ENCODE results near the gene OR51A2.
"Not testable (repeated sequence)": the region's sequence is repeated elsewhere in the genome, so short reads cannot be mapped to it uniquely, and the experiment has no call there.

OR51A2 gene, protein sequence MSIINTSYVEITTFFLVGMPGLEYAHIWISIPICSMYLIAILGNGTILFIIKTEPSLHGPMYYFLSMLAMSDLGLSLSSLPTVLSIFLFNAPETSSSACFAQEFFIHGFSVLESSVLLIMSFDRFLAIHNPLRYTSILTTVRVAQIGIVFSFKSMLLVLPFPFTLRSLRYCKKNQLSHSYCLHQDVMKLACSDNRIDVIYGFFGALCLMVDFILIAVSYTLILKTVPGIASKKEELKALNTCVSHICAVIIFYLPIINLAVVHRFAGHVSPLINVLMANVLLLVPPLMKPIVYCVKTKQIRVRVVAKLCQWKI

GRCh38 chr11:4955613-4956012 lies at the start of gene OR51A2:
TSS of gene OR51A2 (minus strand) at chr11:4955713. CDS start at chr11:4955713, 0 bp downstream.
- H3K27me3 Mint-ChIP-seq (ENCODE audit: low read depth, poor library complexity); H3K4me1 Mint-ChIP-seq; DNase-seq; H3K27ac Mint-ChIP-seq; H3K9me3 Mint-ChIP-seq; H3K36me3 Mint-ChIP-seq (ENCODE audit: low read depth); H3K4me3 Mint-ChIP-seq: not testable (repeated sequence)

DNA sequence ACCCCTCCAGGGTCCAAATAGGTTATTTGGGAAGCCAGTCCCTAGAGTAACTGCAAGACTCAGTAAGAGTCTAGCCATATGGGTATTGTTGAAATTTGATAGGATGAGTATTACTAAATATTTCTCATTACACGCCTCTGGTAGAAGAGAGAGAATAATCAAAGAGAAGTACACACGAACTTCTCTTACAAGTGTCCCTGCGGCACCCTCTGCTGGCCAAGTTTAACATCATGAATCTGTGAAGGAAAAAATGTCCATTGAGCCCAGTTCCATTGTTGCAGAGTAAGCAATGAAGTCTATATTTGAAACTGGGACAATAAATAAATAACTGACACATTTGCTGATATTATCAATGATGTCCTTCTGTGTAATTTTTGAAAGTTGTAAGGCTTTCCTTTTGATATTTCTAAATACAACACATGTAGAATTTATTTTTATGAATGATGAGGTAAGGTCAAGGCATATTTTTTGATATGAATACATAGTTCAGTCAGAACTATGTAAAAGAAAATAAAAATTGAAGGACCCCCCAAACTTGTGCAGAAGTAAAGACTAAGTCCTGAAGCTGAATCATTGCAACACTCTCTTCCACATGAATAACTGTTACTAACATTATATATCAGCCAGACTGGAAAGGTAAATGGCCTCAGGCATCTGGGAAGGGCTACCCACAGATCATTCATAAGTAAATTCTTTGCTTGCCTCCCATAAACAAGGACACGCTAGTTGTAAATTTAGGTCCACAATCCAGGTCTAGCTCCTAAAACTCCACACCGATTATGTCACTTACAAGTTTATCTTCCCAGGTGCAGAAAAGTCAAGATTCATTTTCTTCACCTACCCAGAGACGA lies 49.1 kb upstream of the OR51A2 start:
- peaks cover 25% of the 10 kb centered on the region for H3K4me1 Mint-ChIP-seq
- DNase-seq, result peak; percentile 65

GRCh38 chr11:4994551-4994950 lies 39.0 kb upstream of the OR51A2 start, which contains the start of gene OR51L1:
TSS of gene OR51L1 (plus strand) at chr11:4994851. CDS start at chr11:4998983, 4,132 bp downstream.
- no peaks in the 10 kb centered on the region for H3K9me3 Mint-ChIP-seq
- no peak within 1 kb of the TSS for H3K4me3 Mint-ChIP-seq
- H3K36me3 Mint-ChIP-seq (ENCODE audit: low read depth), result no peaks in the 10 kb centered on the region
- no peak for DNase-seq
- peaks cover 9% of the 10 kb centered on the region for H3K27me3 Mint-ChIP-seq (ENCODE audit: low read depth, poor library complexity)
- peaks cover 4% of the 10 kb centered on the region for H3K4me1 Mint-ChIP-seq
- TF ChIP-seq CTCF (IDR thresholded peaks at IDR 0.05), result no peak
- no peak within 1 kb of the TSS for H3K27ac Mint-ChIP-seq

More for the DNA sequence above, 49.1 kb upstream of the OR51A2 start:
- Mint-ChIP-seq H3K36me3 (ENCODE audit: low read depth) (no peaks in the 10 kb centered on the region), H3K27ac (no peak overlapping the region), H3K4me3 (no peak overlapping the region), H3K9me3 (no peaks in the 10 kb centered on the region), H3K27me3 (ENCODE audit: low read depth, poor library complexity) (peaks cover 9% of the 10 kb centered on the region)
- peak; percentile 74 for TF ChIP-seq CTCF (IDR thresholded peaks at IDR 0.05)

DNA sequence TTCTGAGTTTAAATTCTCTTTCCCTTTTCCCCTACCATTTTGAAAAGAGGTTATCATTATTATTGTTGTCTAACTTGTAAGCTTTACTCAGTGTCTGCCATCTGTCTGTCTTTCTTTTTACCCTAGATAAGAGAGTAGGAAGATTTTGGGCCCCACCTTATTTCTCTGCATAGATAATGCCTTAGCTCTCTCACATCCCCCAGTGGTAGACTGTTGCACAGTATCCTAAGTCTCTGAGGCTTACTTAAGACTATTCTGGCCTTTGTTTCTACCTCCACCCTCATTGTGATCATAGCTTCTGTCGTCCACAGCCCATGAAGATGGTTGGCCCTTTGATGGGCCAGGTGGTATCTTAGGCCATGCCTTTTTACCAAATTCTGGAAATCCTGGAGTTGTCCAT lies 35.5 kb upstream of the OR51A2 start:
- Mint-ChIP-seq H3K36me3 (ENCODE audit: low read depth) (no peaks in the 10 kb centered on the region), H3K9me3 (peaks cover 4% of the 10 kb centered on the region), H3K27ac (no peak overlapping the region), H3K4me3 (no peak overlapping the region), H3K27me3 (ENCODE audit: low read depth, poor library complexity) (peaks cover 7% of the 10 kb centered on the region), H3K4me1 (peaks cover 13% of the 10 kb centered on the region)
- DNase-seq, result no peak
- TF ChIP-seq CTCF (IDR thresholded peaks at IDR 0.05), result peak; percentile 21

DNA sequence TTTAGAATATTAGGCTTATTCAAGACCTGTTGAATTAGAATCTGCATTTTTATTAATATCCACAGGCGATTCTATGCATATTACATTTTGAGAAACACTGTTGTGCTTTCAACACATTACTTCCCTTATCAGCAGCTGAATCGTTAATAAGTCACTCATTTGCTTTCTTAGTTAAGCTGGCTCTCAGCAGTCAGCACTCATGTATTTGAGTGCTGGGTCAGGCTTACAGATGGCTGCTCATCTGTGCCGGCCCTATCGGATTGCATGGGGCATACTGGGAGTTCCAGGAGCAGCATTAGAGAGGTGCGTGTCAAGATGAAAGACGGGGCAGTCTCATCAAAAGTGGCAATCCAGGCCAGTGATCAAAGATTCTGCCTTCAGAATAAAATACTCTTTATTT lies 28.3 kb upstream of the OR51A2 start:
- Mint-ChIP-seq H3K27ac (no peak overlapping the region), H3K27me3 (ENCODE audit: low read depth, poor library complexity) (peaks cover 4% of the 10 kb centered on the region), H3K9me3 (peaks cover 4% of the 10 kb centered on the region), H3K4me3 (no peak overlapping the region), H3K36me3 (ENCODE audit: low read depth) (no peaks in the 10 kb centered on the region), H3K4me1 (peaks cover 7% of the 10 kb centered on the region)
- DNase-seq, result peak; percentile 28
- TF ChIP-seq CTCF (IDR thresholded peaks at IDR 0.05), result no peak

DNA sequence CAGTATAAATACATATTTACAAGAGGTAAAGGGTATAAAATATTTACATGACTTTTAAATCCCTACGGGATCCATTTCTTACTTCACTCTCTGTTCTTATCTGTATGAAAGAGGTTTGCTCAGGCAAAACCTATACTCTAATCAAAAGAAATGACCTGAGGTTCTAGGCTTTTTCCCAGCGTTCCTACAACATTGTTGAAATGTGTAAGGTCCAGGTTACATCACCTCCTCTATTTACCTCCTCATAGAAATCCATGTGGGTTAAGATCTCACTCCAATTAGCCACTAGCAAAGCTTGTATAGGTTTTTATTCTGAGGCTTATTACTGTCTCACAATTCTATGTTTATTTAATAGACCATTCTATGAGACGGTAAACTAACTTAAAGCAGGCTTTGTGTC lies 27.2 kb upstream of the OR51A2 start:
- H3K4me1 Mint-ChIP-seq, result peaks cover 5% of the 10 kb centered on the region
- H3K4me3 Mint-ChIP-seq, result no peak overlapping the region
- no peak overlapping the region for H3K27ac Mint-ChIP-seq
- DNase-seq, result no peak
- peaks cover 9% of the 10 kb centered on the region for H3K9me3 Mint-ChIP-seq
- no peaks in the 10 kb centered on the region for H3K36me3 Mint-ChIP-seq (ENCODE audit: low read depth)
- no peak for TF ChIP-seq CTCF (IDR thresholded peaks at IDR 0.05)
- peaks cover 4% of the 10 kb centered on the region for H3K27me3 Mint-ChIP-seq (ENCODE audit: low read depth, poor library complexity)
